Adrenal gland (tissue), 5 donors: ENCODE measurements around the gene FARP1.

ENCODE experiments used
- POLR2A ChIP-seq, 2 donors: fragments of 450-650 bp; IDR thresholded peaks; one replicate each; pipeline ENCODE4 v1.6.1; 2017; ENCODE audit warnings: antibody characterized with exemption in 2 of 2, mild to moderate bottlenecking in 2 of 2, moderate library complexity in 1 of 2
- TF ChIP-seq, protein P1 (sequence below), 6 experiments: fragments of 450-650 bp in 4 of 6; fragments of 200-600 bp in 2 of 6; sonication (generic) in 1 of 6; IDR thresholded peaks; 1 replicate in 5 of 6; 2 replicates in 1 of 6; pipeline versions ENCODE4 v1.5.1 to v1.8.0; 2016 to 2021; ENCODE audit warnings: antibody characterized with exemption in 6 of 6, mild to moderate bottlenecking in 2 of 6, moderate library complexity in 1 of 6
- donor health status: DM: no; HTN: no; CAD: no.

DNA sequence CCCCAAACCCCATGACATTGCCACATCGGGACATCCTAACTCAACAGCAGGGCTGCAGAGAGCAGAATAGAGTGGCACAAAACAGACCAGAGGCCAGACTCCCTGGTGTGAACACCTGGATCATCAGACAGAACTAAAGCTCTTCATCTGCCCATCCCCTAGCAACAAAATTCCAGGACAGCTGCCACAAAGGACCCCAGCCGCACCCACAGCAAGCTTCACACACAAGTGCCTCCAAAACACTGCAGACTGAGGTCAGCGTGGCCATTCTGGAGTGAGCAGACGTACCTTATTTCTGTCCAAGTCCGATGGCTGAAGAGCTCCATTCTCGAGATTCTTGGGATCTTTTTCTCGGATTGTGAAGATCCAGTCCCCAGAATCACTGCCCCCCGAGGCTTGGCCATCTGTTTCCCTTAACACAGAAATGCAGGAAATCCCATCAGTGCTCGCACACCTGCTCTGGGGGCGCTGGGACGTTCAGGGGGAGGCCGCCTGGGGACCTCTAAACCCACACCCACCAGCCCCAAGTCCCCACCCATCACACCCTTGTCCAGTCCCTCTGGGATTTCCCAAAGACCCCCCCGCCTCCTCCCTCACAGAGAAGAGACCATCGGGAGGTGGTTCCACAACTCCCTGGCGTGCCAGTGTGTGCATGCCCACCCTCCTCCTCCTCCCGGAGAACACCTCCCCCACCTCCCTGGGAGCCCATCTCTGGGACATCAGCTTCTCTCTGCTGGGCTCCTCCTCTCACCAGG is 318.8 kb downstream of the FARP1 start:
- TF ChIP-seq, protein P1, sequence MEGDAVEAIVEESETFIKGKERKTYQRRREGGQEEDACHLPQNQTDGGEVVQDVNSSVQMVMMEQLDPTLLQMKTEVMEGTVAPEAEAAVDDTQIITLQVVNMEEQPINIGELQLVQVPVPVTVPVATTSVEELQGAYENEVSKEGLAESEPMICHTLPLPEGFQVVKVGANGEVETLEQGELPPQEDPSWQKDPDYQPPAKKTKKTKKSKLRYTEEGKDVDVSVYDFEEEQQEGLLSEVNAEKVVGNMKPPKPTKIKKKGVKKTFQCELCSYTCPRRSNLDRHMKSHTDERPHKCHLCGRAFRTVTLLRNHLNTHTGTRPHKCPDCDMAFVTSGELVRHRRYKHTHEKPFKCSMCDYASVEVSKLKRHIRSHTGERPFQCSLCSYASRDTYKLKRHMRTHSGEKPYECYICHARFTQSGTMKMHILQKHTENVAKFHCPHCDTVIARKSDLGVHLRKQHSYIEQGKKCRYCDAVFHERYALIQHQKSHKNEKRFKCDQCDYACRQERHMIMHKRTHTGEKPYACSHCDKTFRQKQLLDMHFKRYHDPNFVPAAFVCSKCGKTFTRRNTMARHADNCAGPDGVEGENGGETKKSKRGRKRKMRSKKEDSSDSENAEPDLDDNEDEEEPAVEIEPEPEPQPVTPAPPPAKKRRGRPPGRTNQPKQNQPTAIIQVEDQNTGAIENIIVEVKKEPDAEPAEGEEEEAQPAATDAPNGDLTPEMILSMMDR (IDR thresholded peaks at IDR 0.05), result no peak
- TF ChIP-seq POLR2A (IDR thresholded peaks at IDR 0.05), result no peak
